ENCODE measurements around the gene SLC25A44. TPM values are rescaled to one million over a fixed set of nuclear protein-coding genes. Genes with fewer than 3 reads are reported as not detected.

SLC25A44 gene
- total RNA-seq, 1 experiment from 2014 or later = 33.0 TPM

GRCh38 chr1:156242738-156243137 lies 48.8 kb downstream of the SLC25A44 start:
- BruUV-seq (replicated peaks) = no TSS peak
- TF ChIP-seq REST (IDR thresholded peaks at IDR 0.05; ENCODE audit: insufficient read depth in 1 of 2, low read depth in 2 of 2, low read length in 1 of 2) (no peak), CTCF (IDR thresholded peaks at IDR 0.05) (no peak), TCF7L2 (IDR thresholded peaks at IDR 0.05; ENCODE audit: low read depth, low read length) (no peak), SIN3A (IDR thresholded peaks at IDR 0.05; ENCODE audit: borderline replicate concordance, insufficient read depth, low read depth, low read length) (no peak), POLR2AphosphoS5 (IDR thresholded peaks at IDR 0.05; ENCODE audit: low read depth, low read length) (no peak)
- no peaks in the 10 kb centered on the region for H3K36me3 ChIP-seq (ENCODE audit: control insufficient read depth, insufficient read depth, low read length)
- H3K4me3 ChIP-seq (ENCODE audit: low read depth in 2 of 2, low read length in 2 of 2) = no peak overlapping the region
- no peak for DNase-seq (ENCODE audit: low read depth, low spot score)
- intact Hi-C loops (cut with micrococcal nuclease; ENCODE audit: unreplicated experiment) = no loop called here
- no peak overlapping the region for H3K27ac ChIP-seq (ENCODE audit: low read length)
- peaks cover 9% of the 10 kb centered on the region for H3K4me1 ChIP-seq (ENCODE audit: control insufficient read depth, insufficient read depth, low read length)
- ChIA-PET POLR2A (no interaction called here), CTCF (no interaction called here)
- ATAC-seq = no peak
- H3K27me3 ChIP-seq (ENCODE audit: control insufficient read depth, insufficient read depth, low read length) = no peaks in the 10 kb centered on the region
- in situ Hi-C loops (cut with HindIII; ENCODE audit: low pct_unique_long_range_greater_than_20kb, low sequenced_read_pairs) = no loop called here
- H3K9me3 ChIP-seq (ENCODE audit: control insufficient read depth, insufficient read depth, low read depth, low read length) = no peaks in the 10 kb centered on the region

GRCh38 chr1:156244126-156244525 lies 50.2 kb downstream of the SLC25A44 start:
- H3K4me1 ChIP-seq (ENCODE audit: control insufficient read depth, insufficient read depth, low read length) = peaks cover 9% of the 10 kb centered on the region
- intact Hi-C loops (cut with micrococcal nuclease; ENCODE audit: unreplicated experiment) (no loop called here), in situ Hi-C loops (cut with HindIII; ENCODE audit: low pct_unique_long_range_greater_than_20kb, low sequenced_read_pairs) (no loop called here)
- TF ChIP-seq POLR2AphosphoS5 (IDR thresholded peaks at IDR 0.05; ENCODE audit: low read depth, low read length) = no peak
- TF ChIP-seq SIN3A (IDR thresholded peaks at IDR 0.05; ENCODE audit: borderline replicate concordance, insufficient read depth, low read depth, low read length) = no peak
- no peak for TF ChIP-seq REST (IDR thresholded peaks at IDR 0.05; ENCODE audit: insufficient read depth in 1 of 2, low read depth in 2 of 2, low read length in 1 of 2)
- no peak for TF ChIP-seq CTCF (IDR thresholded peaks at IDR 0.05)
- TF ChIP-seq TCF7L2 (IDR thresholded peaks at IDR 0.05; ENCODE audit: low read depth, low read length) = no peak
- ATAC-seq (0 out of 2 replicates have a peak, but pooled peaks have one; percentile 9), DNase-seq (ENCODE audit: low read depth, low spot score) (no peak)
- H3K36me3 ChIP-seq (ENCODE audit: control insufficient read depth, insufficient read depth, low read length) = no peaks in the 10 kb centered on the region
- no peak overlapping the region for H3K4me3 ChIP-seq (ENCODE audit: low read depth in 2 of 2, low read length in 2 of 2)
- no peak overlapping the region for H3K27ac ChIP-seq (ENCODE audit: low read length)
- H3K9me3 ChIP-seq (ENCODE audit: control insufficient read depth, insufficient read depth, low read depth, low read length) = no peaks in the 10 kb centered on the region
- no TSS peak for BruUV-seq (replicated peaks)
- no peaks in the 10 kb centered on the region for H3K27me3 ChIP-seq (ENCODE audit: control insufficient read depth, insufficient read depth, low read length)
- ChIA-PET CTCF (no interaction called here), POLR2A (no interaction called here)
